Spleen (tissue), 7 donors: Measurements from ENCODE around the gene RPS10.

ENCODE experiments used
- POLR2A ChIP-seq, 3 donors: fragments of 450-650 bp; IDR thresholded peaks; one replicate each; pipeline ENCODE4 v1.5.1; 2017; ENCODE audit warnings: antibody characterized with exemption in 3 of 3, mild to moderate bottlenecking in 1 of 3
- TF ChIP-seq, protein P1 (sequence below), 11 experiments: fragments of 200-600 bp in 7 of 11; fragments of 450-650 bp in 4 of 11; sonication (generic) in 4 of 11; IDR thresholded peaks in 8 of 11; conservative IDR thresholded peaks in 3 of 11; 1 replicate in 7 of 11; 2 replicates in 4 of 11; pipeline versions ENCODE4 v1.4.0 to v1.8.0; 2016 to 2021; ENCODE audit warnings: antibody characterized with exemption in 11 of 11, inconsistent platforms in 4 of 11, mild to moderate bottlenecking in 1 of 11
- donor health status: DM: no; HTN: no; CAD: no; lungs with moderate emphysema.
- donor health status: DM: no; HTN: no; CAD: no.
- donor health status: DM: no; HTN: no; CAD: no.

DNA sequence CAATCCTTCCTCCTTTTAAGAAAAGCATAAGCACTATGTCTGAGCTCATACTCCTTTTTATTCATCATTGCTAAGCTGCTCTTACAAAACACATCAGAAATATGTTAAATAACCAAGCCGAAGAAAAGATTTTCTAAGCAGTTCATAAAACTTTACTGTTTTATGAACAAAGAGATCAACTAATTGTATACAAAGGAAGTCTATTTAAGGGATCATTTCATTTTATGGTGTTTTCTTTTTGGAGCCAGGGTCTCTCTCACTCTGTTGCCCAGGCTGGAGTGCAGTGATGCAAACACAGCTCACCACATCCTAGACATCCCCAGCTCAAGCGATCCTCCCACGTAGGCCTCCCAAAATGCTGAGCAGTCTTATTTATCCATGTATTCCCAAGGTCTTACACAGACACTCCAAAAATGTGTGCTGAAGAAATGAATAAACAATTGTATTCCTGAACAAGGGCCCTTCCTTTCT is 42.7 kb downstream of the RPS10 start:
- TF ChIP-seq, protein P1, sequence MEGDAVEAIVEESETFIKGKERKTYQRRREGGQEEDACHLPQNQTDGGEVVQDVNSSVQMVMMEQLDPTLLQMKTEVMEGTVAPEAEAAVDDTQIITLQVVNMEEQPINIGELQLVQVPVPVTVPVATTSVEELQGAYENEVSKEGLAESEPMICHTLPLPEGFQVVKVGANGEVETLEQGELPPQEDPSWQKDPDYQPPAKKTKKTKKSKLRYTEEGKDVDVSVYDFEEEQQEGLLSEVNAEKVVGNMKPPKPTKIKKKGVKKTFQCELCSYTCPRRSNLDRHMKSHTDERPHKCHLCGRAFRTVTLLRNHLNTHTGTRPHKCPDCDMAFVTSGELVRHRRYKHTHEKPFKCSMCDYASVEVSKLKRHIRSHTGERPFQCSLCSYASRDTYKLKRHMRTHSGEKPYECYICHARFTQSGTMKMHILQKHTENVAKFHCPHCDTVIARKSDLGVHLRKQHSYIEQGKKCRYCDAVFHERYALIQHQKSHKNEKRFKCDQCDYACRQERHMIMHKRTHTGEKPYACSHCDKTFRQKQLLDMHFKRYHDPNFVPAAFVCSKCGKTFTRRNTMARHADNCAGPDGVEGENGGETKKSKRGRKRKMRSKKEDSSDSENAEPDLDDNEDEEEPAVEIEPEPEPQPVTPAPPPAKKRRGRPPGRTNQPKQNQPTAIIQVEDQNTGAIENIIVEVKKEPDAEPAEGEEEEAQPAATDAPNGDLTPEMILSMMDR (IDR thresholded peaks at IDR 0.05 in 8 of 11, conservative IDR thresholded peaks at IDR 0.05 in 3 of 11) = no peak
- no peak for TF ChIP-seq POLR2A (IDR thresholded peaks at IDR 0.05)
